LNCAP (cell line): Measurements from ENCODE around the gene MAP1B.

Experiments
- TF ChIP-seq, protein P1 (sequence below): fragments of 450-650 bp; IDR thresholded peaks from 2 replicates; pipeline ENCODE4 v1.5.1; 2017; ENCODE audit warnings: mild to moderate bottlenecking

MAP1B gene

DNA sequence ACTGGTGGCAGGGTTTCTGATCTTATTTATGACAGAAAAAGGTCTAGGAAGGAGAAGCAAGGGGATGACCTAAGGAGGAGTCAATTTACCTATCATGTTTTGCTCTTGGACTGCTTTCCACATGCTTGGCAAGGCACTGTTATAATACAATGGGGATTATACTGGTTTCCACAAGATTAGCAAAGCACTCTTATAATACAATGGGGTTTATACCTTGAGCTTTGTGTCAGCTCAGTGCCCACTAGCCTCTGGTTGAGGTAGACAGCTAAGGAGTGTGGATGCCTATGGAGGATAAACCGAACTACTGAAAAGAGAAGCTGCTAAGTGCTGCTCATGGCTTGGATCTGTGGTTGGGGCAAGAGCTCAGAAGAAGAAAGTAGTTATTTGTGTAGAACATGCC is 144.1 kb downstream of the MAP1B start:
- TF ChIP-seq, protein P1, sequence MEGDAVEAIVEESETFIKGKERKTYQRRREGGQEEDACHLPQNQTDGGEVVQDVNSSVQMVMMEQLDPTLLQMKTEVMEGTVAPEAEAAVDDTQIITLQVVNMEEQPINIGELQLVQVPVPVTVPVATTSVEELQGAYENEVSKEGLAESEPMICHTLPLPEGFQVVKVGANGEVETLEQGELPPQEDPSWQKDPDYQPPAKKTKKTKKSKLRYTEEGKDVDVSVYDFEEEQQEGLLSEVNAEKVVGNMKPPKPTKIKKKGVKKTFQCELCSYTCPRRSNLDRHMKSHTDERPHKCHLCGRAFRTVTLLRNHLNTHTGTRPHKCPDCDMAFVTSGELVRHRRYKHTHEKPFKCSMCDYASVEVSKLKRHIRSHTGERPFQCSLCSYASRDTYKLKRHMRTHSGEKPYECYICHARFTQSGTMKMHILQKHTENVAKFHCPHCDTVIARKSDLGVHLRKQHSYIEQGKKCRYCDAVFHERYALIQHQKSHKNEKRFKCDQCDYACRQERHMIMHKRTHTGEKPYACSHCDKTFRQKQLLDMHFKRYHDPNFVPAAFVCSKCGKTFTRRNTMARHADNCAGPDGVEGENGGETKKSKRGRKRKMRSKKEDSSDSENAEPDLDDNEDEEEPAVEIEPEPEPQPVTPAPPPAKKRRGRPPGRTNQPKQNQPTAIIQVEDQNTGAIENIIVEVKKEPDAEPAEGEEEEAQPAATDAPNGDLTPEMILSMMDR = no peak

DNA sequence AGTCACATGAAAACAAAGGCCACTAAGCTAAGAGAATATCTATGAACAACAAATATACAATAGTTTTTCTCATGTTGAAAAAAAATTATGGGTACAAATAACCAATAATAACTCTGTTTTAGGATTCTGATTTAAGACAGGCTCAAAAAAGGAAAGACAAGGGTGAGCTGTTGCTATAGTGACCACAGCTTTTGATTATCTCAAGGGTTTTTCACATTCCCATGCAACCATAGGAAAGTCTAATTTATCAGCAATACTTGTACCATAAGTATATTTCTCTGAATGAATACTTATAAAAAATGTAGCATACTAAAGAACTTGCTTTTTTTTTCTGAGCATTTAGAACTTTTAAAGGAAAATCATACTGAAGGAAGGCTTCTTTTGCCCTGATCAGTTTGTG is 144.7 kb downstream of the MAP1B start:
- TF ChIP-seq, protein P1 = no peak

DNA sequence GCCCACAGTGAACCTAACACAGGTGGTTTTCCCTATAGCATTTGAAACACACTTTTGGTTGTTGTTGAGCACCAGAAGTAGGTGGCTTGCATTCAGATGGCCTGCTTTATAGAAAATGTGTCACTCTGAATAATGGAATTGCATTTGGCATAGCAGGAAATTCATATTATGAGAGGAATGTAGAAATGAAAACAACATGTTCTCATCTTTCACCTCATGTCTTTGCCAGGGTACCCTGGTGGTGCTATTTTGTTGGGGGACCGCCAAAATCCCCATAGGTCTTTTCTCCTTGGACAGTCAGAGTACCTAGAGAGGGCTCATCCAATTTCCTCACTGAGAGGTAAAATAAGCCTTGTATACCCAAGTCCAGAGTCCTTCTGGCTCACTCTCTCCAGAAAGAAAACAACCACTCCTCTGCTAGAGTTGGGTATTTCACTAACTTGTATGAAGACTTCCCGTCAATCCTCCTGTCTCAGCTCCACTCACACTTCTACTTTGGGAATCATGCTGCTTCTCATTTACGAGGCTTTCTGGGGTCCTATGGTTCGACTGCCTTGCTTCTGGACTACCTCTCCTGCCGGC is 145.4 kb downstream of the MAP1B start:
- TF ChIP-seq, protein P1 = no peak

DNA sequence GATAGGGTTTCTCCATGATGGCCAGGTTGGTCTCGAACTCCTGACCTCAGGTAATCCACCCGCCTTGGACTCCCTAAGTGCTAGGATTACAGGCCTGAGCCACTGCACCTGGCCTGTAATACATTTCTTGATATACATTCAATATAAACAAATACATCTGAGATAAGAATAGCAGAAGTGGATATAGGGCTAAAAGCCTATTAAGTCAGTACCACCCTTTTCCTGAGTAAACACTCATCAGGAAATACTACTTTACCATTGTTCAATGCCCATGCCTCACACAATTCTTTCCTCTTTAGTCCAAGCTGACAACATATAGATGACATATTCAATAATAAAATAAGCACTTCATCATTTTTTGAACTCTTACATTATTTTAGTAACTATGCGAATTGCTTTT is 148.0 kb downstream of the MAP1B start:
- TF ChIP-seq, protein P1 = no peak

DNA sequence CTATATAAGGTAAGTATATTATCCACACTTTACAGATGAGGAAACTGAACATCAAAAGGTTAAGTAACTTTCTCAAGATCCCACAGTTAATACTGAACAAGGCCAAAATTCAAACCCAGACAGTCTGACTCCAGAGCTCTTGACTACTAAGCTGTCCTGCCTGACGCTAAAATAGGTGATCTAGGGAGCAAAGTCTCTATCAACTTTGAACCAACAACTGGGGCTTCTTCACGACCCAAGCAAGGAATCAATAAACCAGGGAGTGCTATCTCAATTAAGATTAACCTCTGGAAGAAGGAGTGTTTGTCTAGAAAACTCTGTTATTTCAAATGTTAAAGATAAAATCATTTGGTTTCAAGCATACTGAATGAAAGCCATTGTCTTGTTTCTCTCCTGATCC is 148.4 kb downstream of the MAP1B start:
- TF ChIP-seq, protein P1 = no peak

DNA sequence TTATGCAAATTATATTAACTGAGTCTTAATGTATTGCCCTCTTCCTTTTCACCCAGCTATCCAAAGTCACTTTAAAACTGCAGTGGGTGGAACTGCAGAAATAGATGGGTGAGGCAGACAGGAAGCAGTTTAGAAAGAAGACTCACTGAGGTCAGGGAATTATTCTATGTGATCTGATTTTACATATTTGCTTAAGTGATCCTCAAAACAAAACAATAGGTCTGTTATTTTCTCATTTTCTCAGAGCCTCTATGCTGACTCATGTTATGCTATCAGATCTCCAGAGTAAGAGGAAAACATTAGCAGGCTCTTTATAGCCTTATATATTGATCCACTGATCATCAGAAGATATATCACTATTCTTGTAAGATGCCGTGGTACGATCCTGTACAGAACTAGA is 149.3 kb downstream of the MAP1B start:
- TF ChIP-seq, protein P1 = no peak
